IPS DF 19.7 (cell line): ENCODE measurements around the gene LIN52.

Experiments
- DNase-seq: peaks from one replicate; pipeline ENCODE4 v3.0.0-alpha.2; 2013; ENCODE audit warnings: low read depth, low spot score

Gene LIN52, protein sequence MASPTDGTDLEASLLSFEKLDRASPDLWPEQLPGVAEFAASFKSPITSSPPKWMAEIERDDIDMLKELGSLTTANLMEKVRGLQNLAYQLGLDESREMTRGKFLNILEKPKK

GRCh38 chr14:74084277-74085046 is at the start of gene LIN52, which contains the start of gene ALDH6A1:
LIN52 (plus strand) TSS chr14:74084956; CDS start chr14:74084975, 19 bp downstream.
ALDH6A1 (minus strand) TSS chr14:74084453; CDS start chr14:74084394, 59 bp downstream.
- peak; percentile 100 for DNase-seq

DNA sequence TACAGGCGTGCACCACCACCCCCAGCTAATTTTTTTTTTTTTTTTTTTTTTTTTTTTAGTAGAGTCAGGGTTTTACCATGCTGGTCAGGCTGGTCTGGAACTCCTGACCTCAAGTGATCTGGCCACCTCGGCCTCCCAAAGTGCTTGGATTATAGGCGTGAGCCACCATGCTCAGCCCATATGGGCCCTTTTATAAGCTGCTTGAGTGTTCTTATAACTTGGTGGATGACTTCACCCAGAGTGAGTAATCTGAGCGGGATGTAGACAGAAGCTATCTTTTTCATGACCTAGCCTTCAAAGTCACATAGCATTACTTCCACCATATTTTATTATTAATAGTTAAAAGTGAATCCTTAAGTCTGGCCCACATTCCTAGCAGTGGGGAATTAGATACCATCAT is 49.2 kb upstream of the LIN52 start:
- no peak for DNase-seq

DNA sequence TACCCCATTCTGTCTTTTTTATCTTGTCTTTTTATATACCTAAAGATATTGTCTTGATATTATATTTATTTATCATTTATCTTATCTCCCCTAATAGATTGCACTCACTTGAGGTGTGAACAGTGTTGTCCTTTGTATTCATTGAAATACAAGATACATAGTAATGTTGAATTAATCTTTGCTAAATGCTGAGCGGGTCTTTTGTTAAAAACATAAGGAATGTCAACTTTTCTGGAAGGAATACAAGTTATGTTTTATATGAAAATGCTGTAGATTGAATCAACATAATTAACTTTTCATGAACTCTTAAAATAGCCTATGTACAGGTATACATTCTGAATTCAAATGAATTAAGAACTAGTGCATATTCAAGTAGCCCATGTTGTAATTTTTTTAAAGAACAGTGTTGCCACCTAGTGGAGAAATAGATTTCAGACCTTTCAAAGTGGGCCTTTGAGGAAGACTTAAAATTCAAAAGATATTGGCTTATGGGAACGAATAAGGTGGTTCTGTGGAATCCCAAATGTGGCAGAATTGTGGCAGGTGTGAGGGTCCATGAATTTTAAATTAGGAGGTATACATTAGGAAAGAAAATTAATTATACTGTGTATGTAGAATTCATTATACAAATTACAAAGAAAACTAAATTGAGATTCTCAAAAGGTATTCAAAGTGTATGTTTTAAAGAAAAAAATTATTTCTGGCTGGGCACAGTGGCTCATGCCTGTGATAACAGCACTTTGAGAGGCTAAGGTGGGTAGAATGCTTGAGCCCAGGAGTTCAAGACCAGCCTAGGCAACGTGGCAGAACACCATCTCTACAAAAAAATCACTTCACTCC is 46.5 kb upstream of the LIN52 start:
- no peak for DNase-seq

GRCh38 chr14:74042296-74042695 is 42.5 kb upstream of the LIN52 start:
- DNase-seq = no peak

DNA sequence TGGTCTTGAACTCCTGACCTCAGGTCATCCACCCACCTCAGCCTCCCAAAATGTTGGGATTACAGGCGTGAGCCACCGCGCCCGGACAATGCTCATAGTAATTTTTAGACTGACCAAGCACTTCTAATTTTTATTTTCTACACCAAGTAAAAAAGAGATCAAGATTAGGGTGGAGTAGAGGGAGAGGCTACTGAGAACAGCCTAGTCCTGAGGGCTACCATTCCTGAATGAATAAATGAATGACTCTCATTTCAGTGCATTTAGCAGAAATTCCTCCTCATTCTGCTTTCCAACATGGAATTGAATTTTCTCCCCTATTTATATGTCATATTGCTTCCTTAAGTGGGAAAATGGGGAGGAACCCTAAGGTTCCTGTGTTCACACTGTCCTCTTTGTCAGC is 39.2 kb upstream of the LIN52 start:
- DNase-seq = no peak

- no peak for DNase-seq
Measured at GRCh38 chr14:74048281-74048680, 36.5 kb upstream of the LIN52 start.

- DNase-seq = no peak
Measured at GRCh38 chr14:74049876-74050495, 34.8 kb upstream of the LIN52 start.

- DNase-seq = no peak
Measured at GRCh38 chr14:74062809-74063150, 22.0 kb upstream of the LIN52 start.

DNA sequence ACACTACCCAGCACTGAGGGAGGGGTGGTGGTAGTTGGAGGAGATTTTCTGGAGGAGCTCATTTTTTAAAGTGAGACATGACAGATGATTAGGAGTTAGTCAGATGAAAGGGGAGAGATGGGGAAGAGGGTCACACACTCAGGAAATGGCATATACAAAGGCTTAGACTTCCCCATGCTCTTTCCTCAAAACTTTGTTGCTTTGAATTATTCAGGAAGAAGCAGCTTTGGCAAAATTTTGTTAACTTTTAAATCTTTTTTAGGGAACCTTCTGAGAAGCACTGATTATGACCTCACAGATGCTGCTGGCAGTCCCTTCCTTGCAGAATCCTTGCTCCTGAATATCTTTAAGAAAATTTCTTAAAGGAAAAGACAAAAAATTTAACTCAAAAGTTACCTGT is 20.3 kb upstream of the LIN52 start:
- DNase-seq = no peak

- DNase-seq = no peak
Measured at GRCh38 chr14:74064883-74065282, 19.9 kb upstream of the LIN52 start.

GRCh38 chr14:74065746-74066575 is 18.8 kb upstream of the LIN52 start:
- DNase-seq = no peak

DNA sequence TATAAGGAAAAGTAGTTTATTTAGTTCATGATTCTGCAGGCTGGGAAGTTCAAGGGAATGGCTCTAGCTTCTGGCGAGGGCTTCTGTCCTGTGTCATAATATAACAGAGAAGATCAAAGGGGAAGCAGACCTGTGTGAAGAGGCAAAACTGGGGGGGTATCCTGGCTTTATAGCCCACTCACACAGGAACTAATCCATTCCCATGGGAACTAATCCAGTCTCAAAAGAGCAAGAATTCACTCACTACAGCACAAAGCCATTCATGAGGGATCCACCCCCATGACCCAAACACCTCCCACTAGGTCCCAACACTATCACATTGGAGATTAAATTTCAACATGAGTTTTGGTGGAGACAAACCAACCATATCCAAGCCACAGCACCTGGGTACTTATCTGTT is 7.4 kb upstream of the LIN52 start:
- DNase-seq = no peak

DNA sequence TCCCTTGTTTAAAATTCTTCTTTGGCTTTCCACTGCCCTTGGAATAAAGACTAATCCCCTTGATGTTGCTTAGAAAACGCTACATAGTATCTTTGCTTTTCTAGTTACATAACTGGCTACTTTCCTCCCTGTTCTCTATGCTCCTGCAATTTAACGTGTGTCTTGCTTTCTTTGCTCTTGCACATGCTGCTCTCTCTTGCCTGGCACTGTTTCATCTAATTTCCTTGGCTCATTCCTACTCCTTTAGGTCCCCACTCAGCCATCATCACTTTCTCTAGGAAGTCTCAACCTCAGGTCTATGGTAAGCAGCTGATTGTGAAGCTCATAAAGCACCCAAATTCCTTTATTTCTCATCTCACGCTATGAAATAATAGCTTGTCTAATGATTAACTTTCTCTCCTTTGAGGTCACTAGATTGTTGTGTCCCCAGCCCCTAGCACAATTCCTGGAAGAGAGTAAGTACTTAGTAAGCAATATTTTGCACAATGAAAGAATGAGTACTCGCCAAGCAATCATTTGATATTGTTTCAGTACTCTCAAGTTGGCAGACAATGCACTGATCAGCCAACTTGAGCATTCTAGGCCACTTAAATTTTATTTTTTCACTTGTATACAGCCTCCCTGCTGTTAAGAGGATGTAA is 3.8 kb upstream of the LIN52 start:
- no peak for DNase-seq

GRCh38 chr14:74081491-74081890 is 3.3 kb upstream of the LIN52 start:
- DNase-seq = no peak

DNA sequence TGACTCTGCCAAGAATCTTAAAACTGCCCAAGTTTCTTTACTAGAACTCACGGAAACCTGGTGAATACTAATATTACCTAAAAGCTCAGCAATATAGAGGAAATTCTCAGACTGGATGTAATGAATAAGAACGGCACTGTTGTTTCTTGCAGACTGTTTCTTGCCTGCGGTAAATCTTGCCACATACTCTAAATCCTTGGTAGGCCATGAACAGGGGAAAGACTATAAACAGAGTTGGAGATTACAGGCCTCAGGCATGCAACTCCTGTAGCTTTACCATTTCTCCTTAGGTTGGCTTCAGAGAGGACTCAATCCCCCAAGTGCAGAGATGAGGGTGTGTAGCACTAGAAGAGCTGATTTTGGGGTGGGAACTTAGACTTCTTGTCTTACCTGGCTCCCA is 1.6 kb upstream of the LIN52 start:
- DNase-seq = no peak

DNA sequence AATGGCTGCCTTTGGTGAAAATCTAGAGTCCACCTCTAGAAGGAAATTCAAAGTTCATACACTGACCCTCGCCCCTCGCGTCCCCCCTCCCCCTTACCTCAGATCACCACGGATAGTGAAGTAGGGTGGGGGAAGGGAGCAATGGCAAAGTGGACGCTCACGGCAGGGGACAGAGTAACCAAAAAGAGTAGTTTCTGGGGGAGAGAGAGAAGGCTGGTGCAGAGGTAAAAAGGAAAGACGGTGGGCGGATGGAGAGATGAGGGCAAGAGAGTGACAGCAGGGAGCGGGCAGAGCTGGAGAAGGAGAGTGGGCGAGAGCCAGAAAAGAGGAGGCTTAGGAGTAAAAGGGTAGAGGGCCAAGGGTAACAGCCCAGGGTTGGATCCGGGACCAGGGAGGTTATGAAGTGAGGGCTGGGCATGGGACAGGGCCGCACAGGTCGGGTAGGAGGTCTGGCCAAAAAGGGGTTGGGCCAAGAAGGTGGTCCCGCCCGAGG is 926 bp upstream of the LIN52 start:
- DNase-seq = no peak

DNA sequence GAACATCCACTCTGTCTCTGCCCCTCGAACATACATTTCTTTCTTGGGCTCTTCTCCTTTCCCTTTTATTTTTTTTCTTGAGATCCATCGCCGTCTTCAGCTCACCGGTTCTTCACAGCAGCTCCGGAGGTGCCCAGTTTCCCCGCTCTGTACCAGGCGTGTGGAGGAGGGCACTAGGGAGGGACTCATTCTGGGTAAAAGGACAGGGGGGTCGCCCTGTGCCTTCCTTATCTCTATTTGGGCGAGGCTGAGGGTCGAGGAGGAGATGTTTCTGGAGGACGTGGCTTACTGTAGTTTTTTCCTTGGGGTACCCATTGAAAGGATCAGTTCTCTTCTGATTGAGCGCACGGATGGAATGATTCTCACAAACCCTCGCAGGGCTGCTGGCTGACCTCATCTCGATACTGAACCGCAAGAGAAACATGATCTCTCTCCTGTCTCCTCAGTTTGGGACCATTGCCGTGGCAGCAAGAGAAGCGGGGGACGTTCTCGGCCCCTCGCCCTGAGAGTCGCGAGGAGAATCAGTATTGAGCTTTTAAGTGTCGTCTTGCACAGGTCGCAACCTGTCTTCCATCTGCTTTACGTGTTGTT is 386 bp downstream of the LIN52 start:
- no peak for DNase-seq

DNA sequence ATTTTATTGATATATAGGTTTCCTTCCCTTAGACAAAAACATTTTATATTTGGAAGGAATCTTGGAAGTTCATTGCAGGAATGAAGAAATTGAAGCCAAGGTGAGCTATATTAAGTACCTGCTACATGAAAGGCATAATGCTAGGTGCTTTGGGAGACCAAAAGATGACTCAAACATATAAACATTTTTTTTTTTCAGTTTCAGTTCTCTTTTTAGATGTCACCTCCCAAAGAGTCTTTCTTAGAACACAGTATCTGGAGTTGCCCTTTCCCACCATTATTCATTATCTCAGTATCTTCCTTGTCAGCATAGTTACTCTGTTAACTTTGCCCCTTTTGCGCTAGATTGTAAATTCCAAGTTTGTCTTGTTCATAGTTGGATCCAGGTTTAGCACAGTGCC is 1.1 kb downstream of the LIN52 start:
- no peak for DNase-seq

DNA sequence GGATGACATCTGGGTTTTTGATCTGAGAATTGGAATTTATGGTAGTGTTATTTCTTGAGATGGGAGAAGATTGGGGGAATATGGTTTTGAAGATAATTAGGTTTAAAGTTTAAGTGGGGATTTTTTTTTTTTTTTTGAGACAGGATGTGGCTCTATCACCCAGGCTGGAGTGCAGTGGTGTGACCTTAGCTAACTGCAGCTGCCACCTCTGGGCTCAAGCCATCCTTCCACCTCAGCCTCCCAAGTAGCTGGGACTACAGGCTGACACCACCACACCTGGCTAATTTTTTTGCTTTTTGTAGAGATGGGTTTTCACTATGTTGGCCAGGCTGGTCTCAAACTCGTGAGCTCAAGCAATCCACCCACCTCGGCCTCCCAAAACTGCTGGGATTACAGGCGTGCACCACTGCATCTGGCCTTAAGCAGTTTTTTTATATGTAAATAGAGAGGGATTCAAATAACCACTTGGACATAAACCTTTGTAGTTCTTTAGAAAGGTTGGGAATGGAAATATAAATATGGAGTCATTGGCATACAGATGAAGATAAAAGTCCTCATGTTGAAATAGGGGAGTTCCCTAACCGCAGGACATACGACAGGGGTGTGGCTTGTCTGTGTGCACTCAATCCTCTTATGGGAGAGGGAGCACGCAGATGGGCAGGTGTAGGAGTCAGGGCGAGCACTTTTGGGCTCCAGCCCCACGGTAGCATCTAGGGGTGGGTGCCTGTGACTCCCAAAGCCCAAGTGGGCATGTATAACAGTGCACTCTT is 4.7 kb downstream of the LIN52 start:
- no peak for DNase-seq

DNA sequence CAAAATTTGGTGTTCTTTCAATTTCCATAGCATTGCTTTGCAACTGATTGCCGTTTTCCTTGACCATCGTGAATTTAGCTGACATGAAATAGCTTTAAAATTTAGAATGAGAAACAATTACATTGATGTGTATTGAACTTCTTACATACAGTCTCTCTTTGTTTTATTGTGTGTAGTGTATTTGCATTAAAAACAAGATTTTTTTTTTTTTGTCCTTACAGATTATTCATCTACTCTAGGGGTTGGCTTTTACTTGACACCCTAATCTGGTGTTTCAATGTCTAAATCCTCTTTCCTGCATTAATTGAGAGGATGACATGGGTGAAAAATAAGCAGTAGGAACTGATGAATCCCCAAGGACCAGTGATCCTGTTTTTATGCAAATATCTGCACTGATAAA is 20.6 kb downstream of the LIN52 start:
- DNase-seq = no peak
